Breast epithelium (tissue), 3 donors: ENCODE results near the gene IMMT.

Experiments
- CTCF ChIP-seq, 3 donors: fragments of 450-650 bp; IDR thresholded peaks; one replicate each; pipeline ENCODE4 v1.5.1; 2016 to 2017; ENCODE audit warnings: antibody characterized with exemption in 3 of 3, mild to moderate bottlenecking in 3 of 3, moderate library complexity in 3 of 3
- POLR2A ChIP-seq: fragments of 450-650 bp; IDR thresholded peaks from one replicate; pipeline ENCODE4 v1.6.1; 2016; ENCODE audit warnings: antibody characterized with exemption, mild to moderate bottlenecking, moderate library complexity
- POLR2AphosphoS5 ChIP-seq, 3 donors: sonication (generic); formaldehyde crosslinking; IDR thresholded peaks; one replicate each; pipeline ENCODE4 v1.6.1; 2017; ENCODE audit warnings: antibody characterized with exemption in 3 of 3

GRCh38 chr2:86176597-86176996 lies 18.7 kb downstream of the IMMT start:
- no peak for TF ChIP-seq POLR2AphosphoS5 (IDR thresholded peaks at IDR 0.05)
- TF ChIP-seq CTCF (IDR thresholded peaks at IDR 0.05) = no peak
- TF ChIP-seq POLR2A = no peak
